ENCODE measurements around the gene HIPK4. TPM values are rescaled to one million over a fixed set of nuclear protein-coding genes. Genes with fewer than 3 reads are reported as not detected.

The HIPK4 gene
- total and polyA plus RNA-seq, 9 of the 15 experiments (the other 6 are each of a cell fraction or from before 2014, with no cell fraction given), result 0.06 to 0.09 TPM; not detected in 7

DNA sequence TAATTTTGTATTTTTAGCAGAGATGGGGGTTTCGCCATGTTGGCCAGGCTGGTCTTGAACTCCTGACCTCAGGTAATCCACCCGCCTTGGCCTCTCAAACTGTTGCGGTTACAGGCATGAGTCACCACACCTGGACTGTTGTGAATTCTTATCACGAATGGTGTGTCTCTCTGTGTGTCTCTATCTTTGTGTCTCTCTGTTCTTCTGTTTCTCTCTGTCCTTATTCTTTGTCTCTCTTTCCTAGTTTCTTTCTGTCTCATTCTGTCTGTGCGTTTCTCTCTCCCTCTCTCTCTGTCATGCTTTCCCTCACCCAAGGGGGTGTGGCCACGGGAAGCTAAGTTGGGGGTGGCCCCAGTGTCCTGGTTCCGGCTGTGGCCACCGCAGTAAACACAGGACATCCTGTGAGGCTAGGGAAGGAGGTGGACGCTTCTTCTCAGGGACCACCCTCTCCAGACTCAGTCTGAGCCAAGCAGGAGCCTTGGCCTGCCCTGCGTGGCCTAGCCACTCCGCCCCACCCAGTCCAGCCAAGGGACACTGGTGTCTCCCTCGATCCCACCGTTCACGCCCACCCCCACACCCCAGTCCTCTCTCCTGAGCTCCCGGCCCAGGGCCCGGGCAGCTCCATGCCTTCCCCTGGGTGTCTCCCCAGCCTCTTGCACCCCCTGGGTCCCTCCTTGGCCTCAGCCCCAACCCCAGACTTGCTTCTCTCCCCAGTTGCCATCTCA is 27.1 kb upstream of the HIPK4 start (continued):
- peak in 1 of 2 experiments; percentile 42; a peak in 1 of 4 replicates for TF ChIP-seq NONO (IDR thresholded peaks at IDR 0.05; ENCODE audit: low read depth in 2 of 2, low read length in 1 of 2)
- TF ChIP-seq MXI1 (IDR thresholded peaks at IDR 0.05; ENCODE audit: low read depth, low read length), result no peak
- TF ChIP-seq NBN (IDR thresholded peaks at IDR 0.05; ENCODE audit: low read depth), result peak; percentile 97
- TF ChIP-seq LARP7 (IDR thresholded peaks at IDR 0.05), result 0 out of 2 replicates have a peak, but pooled peaks have one; percentile 35
- no peak for TF ChIP-seq ESRRB (CRISPR knock-in tag; IDR thresholded peaks at IDR 0.05; ENCODE audit: borderline replicate concordance)
- no peak for TF ChIP-seq ZKSCAN1 (IDR thresholded peaks at IDR 0.05; ENCODE audit: low read depth, low read length)
- peak; percentile 59 for TF ChIP-seq TEAD4 (IDR thresholded peaks at IDR 0.05; ENCODE audit: low read length)
- no peak for TF ChIP-seq TEAD4 (CRISPR knock-in tag; IDR thresholded peaks at IDR 0.05; ENCODE audit: borderline replicate concordance)
- no peak for TF ChIP-seq MCM2 (IDR thresholded peaks at IDR 0.05; ENCODE audit: low read depth)
- no peak for TF ChIP-seq ZBED1 (IDR thresholded peaks at IDR 0.05)
- no peak for TF ChIP-seq GTF2F1 (IDR thresholded peaks at IDR 0.05; ENCODE audit: low read depth, low read length)
- no peak for TF ChIP-seq MBD2 (IDR thresholded peaks at IDR 0.05; ENCODE audit: borderline replicate concordance, low read depth)
- TF ChIP-seq, protein P1, sequence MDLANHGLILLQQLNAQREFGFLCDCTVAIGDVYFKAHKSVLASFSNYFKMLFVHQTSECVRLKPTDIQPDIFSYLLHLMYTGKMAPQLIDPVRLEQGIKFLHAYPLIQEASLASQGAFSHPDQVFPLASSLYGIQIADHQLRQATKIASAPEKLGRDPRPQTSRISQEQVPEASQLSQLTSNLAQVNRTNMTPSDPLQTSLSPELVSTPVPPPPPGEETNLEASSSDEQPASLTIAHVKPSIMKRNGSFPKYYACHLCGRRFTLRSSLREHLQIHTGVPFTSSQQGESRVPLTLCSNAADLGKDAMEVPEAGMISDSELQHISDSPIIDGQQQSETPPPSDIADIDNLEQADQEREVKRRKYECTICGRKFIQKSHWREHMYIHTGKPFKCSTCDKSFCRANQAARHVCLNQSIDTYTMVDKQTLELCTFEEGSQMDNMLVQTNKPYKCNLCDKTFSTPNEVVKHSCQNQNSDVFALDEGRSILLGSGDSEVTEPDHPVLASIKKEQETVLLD (IDR thresholded peaks at IDR 0.05), result peak; percentile 93
- no peak for TF ChIP-seq GTF2A2 (tag; IDR thresholded peaks at IDR 0.05)
- TF ChIP-seq MYC (IDR thresholded peaks at IDR 0.05; ENCODE audit: low read depth, low read length), result 0 out of 2 replicates have a peak, but pooled peaks have one; percentile 35
- TF ChIP-seq MYC (CRISPR knock-in tag; IDR thresholded peaks at IDR 0.05; ENCODE audit: borderline replicate concordance, low read depth), result no peak
- TF ChIP-seq ZBTB49 (CRISPR knock-in tag; IDR thresholded peaks at IDR 0.05; ENCODE audit: borderline replicate concordance), result no peak
- TF ChIP-seq CBFB (CRISPR knock-in tag; IDR thresholded peaks at IDR 0.05), result peak; percentile 89
- peak; percentile 52 for TF ChIP-seq TAF1 (IDR thresholded peaks at IDR 0.05; ENCODE audit: control insufficient read depth, extremely low read depth, insufficient read depth, low read length, severe bottlenecking)
- TF ChIP-seq ZNF224 (CRISPR knock-in tag; IDR thresholded peaks at IDR 0.05), result no peak
- TF ChIP-seq THAP7 (CRISPR knock-in tag; IDR thresholded peaks at IDR 0.05), result no peak
- peak; percentile 89 to 94 for TF ChIP-seq FOXK2 (conservative IDR thresholded peaks at IDR 0.05 in 1 of 2, IDR thresholded peaks at IDR 0.05 in 1 of 2; ENCODE audit: low read depth in 2 of 2)
- TF ChIP-seq HSF4 (CRISPR knock-in tag; IDR thresholded peaks at IDR 0.05; ENCODE audit: borderline replicate concordance), result no peak
- peak; percentile 99 for TF ChIP-seq SMARCE1 (IDR thresholded peaks at IDR 0.05)
- TF ChIP-seq, protein P2, sequence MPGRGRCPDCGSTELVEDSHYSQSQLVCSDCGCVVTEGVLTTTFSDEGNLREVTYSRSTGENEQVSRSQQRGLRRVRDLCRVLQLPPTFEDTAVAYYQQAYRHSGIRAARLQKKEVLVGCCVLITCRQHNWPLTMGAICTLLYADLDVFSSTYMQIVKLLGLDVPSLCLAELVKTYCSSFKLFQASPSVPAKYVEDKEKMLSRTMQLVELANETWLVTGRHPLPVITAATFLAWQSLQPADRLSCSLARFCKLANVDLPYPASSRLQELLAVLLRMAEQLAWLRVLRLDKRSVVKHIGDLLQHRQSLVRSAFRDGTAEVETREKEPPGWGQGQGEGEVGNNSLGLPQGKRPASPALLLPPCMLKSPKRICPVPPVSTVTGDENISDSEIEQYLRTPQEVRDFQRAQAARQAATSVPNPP (IDR thresholded peaks at IDR 0.05; ENCODE audit: borderline replicate concordance, insufficient read depth, insufficient read length), result no peak

All from K562 (cell line).